Measurements from ENCODE around the gene PTPN2.
"Not testable (repeated sequence)": the region's sequence is repeated elsewhere in the genome, so short reads cannot be mapped to it uniquely, and the experiment has no call there.

DNA sequence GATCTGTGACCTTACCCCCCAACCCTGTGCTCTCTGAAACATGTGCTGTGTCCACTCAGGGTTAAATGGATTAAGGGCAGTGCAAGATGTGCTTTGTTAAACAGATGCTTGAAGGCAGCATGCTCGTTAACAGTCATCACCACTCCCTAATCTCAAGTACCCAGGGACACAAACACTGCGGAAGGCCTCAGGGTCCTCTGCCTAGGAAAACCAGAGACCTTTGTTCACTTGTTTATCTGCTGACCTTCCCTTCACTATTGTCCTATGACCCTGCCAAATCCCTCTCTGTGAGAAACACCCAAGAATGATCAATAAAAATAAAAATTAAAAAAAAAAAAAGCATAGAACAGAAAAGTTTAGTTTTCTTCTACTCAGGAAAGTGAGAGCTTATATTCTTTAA lies 9.0 kb downstream of the PTPN2 start:
- TF ChIP-seq, protein P1, sequence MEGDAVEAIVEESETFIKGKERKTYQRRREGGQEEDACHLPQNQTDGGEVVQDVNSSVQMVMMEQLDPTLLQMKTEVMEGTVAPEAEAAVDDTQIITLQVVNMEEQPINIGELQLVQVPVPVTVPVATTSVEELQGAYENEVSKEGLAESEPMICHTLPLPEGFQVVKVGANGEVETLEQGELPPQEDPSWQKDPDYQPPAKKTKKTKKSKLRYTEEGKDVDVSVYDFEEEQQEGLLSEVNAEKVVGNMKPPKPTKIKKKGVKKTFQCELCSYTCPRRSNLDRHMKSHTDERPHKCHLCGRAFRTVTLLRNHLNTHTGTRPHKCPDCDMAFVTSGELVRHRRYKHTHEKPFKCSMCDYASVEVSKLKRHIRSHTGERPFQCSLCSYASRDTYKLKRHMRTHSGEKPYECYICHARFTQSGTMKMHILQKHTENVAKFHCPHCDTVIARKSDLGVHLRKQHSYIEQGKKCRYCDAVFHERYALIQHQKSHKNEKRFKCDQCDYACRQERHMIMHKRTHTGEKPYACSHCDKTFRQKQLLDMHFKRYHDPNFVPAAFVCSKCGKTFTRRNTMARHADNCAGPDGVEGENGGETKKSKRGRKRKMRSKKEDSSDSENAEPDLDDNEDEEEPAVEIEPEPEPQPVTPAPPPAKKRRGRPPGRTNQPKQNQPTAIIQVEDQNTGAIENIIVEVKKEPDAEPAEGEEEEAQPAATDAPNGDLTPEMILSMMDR (IDR thresholded peaks at IDR 0.05), result not testable (repeated sequence)
- TF ChIP-seq POLR2A (IDR thresholded peaks at IDR 0.05), result not testable (repeated sequence)
